NCI-H460 (cell line): ENCODE results near the gene VSIG10. TPM values are rescaled to one million over a fixed set of nuclear protein-coding genes. Genes with fewer than 3 reads are reported as not detected.
"Not testable (repeated sequence)": the region's sequence is repeated elsewhere in the genome, so short reads cannot be mapped to it uniquely, and the experiment has no call there.

ENCODE experiments used
- DNase-seq: peaks from one replicate; pipeline ENCODE4 v3.0.0-alpha.2; 2016; ENCODE audit warnings: low read depth; ENCODE audit errors: extremely low read depth
- polyA plus RNA-seq: library from polyadenylated mRNA; depleted of rRNA; stranded (reverse); fragments of >200 nt; gene quantifications from 2 replicates; pipeline ENCODE4 v1.2.3, GENCODE V29; 2014; cell fraction: nucleus; rRNA removed
- total RNA-seq: library from RNA; depleted of rRNA; stranded (reverse); fragments of >200 nt; shearing (Covaris generic); gene quantifications from 2 replicates; pipeline ENCODE4 v1.2.3, GENCODE V29; 2014; rRNA removed

The VSIG10 gene
- 14.1 and 20.4 TPM in 2 replicates for total RNA-seq
- 21.1 and 22.4 TPM in 2 replicates for polyA plus RNA-seq

DNA sequence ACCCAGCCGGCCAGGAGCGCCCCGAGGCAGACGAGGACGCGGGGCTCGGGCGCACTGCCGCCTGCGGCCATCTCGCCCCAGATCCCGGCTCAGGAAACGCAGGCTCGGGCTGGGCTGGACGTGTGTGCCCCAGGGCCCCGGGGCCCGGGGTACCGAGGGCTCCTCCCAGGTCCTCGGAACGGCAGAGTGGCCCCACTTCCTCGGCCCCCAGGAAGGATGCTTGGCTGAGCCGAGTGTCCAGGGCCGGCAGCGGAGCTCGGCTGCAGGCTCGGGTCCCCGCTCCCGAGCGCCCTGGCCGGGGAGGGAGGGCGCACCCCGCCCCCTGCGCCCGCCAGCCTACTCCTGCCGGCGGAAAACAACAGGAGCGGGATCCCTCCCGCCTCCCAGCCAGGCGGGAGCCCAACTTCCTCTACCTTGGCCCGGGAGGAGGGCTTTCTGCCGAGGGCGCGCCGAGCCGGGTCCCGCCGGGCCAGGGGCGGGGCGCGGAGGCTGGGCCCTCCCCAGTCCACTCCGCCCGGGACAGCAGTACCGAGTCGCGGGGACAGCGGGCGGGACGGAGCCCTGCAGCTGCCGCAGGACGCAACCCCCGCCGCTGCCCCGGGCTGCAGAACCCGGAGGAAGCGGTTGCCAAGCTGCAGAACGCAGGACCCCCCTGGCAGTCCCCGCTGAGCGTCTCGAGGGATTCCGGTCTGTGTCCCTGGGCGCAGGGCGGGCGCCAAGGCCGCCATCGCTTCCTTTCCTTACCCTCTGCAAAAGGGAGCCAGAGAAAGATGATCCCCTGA is at the start of gene VSIG10:
Gene VSIG10, minus strand, starts transcription at position 411 of the 782 bp plus-strand sequence. Its CDS starts 340 bp downstream, at position 71.
- peak; percentile 41 for DNase-seq

DNA sequence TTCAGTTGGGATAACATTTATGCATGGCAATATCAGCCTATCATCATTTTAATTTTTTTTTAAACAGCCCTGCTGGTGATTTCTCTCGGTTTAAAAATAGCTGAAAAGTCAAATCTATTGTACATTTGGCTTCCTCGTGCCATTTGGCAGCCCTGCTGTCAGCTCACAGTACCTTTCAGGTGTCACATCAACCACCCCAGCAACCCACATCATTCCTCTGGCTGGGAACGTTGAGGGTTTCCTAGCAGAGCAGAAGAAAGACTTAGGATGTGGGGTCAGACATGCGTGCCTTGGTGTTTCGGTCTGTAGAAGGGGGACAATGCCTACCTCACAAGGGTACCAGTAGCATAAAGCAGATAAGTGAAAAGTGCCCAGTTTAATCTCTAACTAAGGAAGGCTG is 47.9 kb upstream of the VSIG10 start:
- no peak for DNase-seq

GRCh38 chr12:118150625-118151024 is 46.8 kb upstream of the VSIG10 start:
- DNase-seq: no peak

DNA sequence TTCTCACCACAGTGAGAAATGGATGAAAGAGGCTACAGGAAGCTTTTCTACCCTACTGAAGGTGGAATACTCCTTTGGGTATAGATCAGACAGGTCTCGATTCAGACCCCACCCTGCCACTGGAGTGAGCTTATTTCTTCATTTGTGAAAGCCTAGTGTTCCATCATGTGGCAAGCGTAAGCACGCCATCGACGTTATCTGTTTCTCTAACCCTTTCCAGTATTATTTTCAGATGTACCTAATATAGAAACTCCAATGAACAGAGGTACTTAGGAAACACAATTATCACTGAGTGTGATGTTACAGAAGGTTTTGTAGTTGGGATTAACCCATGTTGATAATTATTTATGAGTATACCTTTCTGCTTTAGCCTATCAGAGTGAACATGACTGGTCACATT is 44.5 kb upstream of the VSIG10 start:
- no peak for DNase-seq

DNA sequence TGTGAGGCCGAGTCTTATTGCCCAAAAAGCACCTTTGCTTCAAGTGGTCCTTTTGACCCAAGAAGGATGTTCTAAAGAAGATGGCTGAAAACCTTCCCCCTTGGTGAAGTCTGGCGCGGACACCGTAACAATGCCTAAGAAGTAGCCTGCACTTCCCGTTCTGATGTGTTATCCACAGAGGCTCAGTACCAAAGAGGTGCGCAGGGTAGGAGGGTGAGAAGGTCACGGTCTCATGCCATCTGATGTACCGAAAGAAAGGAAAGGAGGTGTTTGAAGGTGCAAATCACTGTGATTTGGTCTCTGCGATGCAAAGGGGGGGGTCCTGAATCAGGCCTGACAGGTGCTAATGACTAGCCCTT is 42.0 kb upstream of the VSIG10 start:
- no peak for DNase-seq

GRCh38 chr12:118145113-118145797 is 41.4 kb upstream of the VSIG10 start:
- DNase-seq: no peak

DNA sequence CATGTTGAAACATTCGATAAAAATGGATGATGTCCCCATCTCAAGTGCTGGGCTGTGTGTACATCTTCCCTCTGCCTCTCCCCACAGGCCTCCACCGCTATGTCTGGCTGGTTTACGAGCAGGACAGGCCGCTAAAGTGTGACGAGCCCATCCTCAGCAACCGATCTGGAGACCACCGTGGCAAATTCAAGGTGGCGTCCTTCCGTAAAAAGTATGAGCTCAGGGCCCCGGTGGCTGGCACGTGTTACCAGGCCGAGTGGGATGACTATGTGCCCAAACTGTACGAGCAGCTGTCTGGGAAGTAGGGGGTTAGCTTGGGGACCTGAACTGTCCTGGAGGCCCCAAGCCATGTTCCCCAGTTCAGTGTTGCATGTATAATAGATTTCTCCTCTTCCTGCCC is 40.7 kb upstream of the VSIG10 start:
- DNase-seq: no peak

DNA sequence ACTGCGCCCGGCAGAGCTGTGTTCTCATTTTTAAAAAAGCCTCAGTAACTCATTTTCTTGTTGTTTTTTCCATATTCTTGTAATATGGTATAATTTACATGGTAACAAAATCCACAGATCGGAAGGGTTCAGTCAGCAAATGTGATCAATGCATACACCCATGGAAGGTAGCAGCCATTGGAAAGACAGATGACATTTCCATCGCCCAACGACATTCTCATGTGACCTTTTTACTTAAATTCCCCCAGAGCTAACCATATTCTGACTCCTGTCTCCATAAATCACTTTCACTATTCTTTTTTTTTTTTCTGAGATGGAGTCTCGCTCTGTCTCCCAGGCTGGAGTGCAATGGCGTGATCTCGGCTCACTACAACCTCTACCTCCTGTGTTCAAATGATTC is 37.0 kb upstream of the VSIG10 start:
- no peak for DNase-seq

- DNase-seq: no peak
These were observed 33.4 kb upstream of the VSIG10 start for GRCh38 chr12:118137148-118137678.

- DNase-seq: no peak
These were observed 32.8 kb upstream of the VSIG10 start for GRCh38 chr12:118136559-118137003.

DNA sequence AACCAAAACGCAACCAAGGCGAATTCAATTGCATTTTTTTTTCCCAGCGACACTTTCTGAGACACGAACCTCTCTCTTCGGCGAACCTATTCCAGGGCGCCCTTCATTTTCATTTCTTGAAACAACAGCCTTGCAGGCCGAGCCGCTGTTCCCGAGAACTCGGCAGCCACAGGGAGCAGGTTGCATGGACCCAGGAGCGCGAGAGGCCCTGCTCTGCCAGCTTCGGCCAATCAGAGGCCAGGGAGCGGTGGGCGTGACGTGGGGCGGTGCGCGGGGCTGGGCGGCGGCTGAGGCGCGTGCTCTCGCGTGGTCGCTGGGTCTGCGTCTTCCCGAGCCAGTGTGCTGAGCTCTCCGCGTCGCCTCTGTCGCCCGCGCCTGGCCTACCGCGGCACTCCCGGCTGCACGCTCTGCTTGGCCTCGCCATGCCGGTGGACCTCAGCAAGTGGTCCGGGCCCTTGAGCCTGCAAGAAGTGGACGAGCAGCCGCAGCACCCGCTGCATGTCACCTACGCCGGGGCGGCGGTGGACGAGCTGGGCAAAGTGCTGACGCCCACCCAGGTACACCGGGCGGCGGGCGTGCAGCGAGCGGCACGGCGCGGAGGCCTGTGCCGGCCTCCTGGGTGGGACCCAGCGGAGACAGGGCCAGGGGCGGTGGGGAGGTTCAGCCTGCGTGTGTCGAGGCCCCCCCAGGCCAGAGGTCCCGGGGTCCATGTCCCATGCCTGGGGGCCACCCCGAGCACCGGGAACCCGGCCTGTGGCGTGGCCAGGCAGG is 32.2 kb upstream of the VSIG10 start, which contains the start of gene PEBP1:
Gene PEBP1, plus strand, starts transcription at position 337 of the 771 bp plus-strand sequence. Its CDS starts 86 bp downstream, at position 423.
- peak; percentile 91 for DNase-seq

- DNase-seq: not testable (repeated sequence)
These were observed 25.6 kb upstream of the VSIG10 start for GRCh38 chr12:118129436-118129835.

- no peak for DNase-seq
These were observed 24.1 kb upstream of the VSIG10 start for GRCh38 chr12:118127867-118128266.

GRCh38 chr12:118126119-118126757 is 22.4 kb upstream of the VSIG10 start:
- DNase-seq: no peak

GRCh38 chr12:118125743-118126118 is 21.9 kb upstream of the VSIG10 start:
- DNase-seq: no peak

- DNase-seq: no peak
These were observed 20.6 kb upstream of the VSIG10 start for GRCh38 chr12:118124333-118124874.

DNA sequence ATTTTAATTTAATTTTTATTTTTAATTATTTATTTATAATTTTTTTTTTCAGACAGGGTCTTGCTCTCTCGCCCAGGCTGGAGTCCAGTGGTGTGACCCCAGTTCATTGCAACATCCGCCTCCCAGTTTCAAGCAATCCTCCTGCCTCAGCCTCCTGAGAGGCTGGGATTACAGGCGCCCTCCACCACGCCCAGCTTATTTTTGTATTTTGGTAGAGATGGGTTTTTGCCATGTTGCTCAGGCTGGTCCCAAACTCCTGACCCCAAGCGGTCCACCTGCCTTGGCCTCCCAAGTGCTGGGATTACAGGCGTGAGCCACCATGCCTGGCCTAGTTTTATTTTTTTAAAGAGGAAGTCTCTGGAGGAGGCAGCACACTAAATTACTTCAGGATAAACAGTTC is 18.5 kb upstream of the VSIG10 start:
- DNase-seq: no peak

DNA sequence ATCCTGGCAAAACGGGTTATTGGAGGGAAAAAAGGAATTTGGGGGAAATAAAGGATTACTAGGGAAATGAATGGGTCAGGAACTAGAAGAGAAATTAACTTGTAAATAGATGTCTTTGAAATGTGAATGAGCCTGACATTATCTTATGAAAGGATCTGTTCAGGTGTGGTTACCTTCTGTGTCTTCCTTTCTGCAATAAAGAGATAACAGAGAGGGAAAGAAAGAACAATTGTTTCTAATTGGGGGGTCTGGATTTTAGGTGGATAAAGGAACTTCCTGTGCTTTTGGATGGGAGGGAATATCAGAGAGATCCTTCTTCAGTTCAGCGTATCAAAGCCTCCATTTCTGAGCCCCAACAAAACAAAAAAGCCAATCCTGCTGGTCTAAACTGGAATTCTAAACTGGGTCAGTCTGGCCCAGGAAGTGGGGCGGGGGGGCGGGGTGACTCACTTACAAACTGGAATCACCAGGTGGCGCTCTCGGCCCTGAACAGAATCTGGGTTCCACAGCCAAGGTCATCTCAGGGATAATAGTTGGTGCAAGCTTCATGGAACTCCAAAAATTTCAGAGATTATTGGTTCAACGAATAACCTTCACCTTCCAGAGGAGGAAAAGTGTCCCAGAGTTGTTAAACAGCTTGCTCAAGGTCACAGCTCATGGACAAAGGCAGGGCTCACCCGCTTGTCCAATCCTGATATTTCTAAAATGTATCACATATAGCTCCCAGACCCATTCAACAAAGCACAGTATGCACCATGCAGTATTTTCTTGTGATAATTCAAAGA is 17.0 kb upstream of the VSIG10 start:
- DNase-seq: peak; percentile 61

- no peak for DNase-seq
These were observed 15.7 kb upstream of the VSIG10 start for GRCh38 chr12:118119449-118119879.
